HG03103 (cell line): ENCODE results near the gene GPR161.

Experiments used
- ATAC-seq: cut with Tn5 transposase; IDR thresholded peaks from one replicate; pipeline ENCODE4 v1.9.1; 2021; ENCODE audit warnings: low read depth; ENCODE audit not compliant: unreplicated experiment

GPR161 gene

DNA sequence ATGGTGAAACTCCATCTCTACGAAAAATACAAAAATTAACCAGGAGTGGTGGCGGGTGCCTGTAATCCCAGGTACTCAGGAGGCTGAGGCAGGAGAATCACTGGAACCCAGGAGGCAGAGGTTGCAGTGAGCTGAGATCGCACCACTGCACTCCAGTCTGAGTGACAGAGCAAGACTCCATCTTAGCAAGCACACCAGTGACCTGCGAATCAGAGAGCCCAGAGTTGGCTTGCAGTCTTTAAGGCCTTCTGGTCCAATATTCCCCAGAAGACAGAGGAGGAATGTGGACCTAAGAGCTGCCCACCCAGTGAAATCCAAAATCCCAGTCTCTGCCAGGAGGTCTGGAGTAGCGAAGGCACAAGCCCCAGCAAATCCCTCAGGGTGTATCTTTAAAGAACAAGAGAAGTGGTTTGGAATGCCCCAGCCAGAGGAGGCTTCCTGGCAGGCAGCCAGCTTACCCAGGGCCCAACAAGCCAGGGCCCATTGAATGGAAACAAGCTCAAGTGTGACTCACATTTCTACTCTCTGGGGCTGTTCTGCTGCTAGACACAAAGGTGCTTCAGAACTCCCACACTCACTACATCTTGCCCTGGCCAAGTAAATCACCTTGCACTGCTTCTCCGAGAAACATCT is 23.9 kb downstream of the GPR161 start:
- no peak for ATAC-seq

DNA sequence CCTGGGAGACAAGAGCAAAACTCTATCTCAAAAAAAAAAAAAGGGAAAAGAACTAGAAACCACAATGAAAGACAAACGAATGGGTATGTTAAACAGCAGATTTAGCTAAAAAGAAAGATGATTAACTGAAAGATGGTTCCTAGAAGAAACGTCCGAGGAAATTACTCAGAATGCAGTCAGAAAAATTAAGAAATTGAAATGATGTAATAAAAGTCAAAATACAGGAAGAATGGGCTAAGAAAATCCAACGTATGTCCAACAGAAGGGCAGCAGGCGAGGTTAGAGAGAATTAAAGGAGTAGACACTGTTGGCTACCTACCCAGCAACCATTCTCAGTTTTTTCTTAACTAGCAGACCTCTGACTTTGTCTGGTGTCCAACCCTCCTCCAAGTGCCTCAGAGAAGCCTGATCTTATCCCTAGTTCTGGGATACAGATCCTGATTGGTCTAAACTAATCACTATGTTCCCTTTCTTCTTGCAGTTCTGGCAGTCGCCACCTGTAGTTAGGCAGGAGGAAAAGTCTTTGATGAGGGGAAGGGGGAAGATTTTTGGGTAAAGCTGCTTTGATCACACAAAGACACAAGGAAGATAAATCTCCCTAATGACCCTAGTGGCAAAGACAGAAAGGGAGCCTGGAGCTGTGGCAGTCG is 25.7 kb downstream of the GPR161 start:
- no peak for ATAC-seq

DNA sequence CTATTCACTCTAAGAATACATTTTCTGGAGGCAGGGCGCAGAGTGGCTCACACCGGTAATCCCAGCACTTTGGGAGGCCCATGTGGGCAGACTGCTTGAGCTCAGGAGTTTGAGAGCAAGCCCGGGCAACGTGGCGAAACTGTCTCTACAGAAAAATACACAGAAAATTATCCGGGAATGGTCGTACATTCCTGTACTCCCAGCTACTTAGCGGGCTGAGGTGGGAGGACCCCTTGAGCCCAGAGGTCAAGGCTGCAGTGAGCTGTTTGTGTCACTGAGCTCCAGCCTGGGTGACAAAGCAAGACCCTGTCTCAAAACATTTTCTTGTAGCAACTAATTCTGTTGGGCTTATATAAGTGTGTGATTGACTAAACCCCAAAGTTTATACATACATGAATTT is 30.5 kb downstream of the GPR161 start:
- no peak for ATAC-seq

- ATAC-seq = no peak
These were observed 30.9 kb downstream of the GPR161 start for GRCh38 chr1:168105846-168106245.

DNA sequence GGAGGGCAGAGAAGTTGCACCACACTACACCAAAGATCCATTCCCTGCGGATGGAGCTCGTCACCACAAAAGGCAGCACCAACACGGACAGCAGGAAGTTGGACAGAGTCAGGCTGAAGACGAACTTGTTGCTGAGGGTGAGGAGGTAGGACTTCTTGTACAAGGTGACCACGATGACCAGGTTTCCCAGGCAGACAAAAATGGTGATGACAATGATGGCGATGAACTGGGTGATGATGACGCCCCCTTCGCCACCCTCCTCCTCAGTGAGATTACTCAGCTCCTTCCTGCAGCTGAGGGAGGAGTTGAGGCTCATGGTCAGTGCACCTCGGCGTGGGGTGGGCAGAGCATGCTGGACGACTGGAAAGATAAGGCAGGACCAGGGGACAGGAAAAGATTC is 32.2 kb downstream of the GPR161 start:
- no peak for ATAC-seq

DNA sequence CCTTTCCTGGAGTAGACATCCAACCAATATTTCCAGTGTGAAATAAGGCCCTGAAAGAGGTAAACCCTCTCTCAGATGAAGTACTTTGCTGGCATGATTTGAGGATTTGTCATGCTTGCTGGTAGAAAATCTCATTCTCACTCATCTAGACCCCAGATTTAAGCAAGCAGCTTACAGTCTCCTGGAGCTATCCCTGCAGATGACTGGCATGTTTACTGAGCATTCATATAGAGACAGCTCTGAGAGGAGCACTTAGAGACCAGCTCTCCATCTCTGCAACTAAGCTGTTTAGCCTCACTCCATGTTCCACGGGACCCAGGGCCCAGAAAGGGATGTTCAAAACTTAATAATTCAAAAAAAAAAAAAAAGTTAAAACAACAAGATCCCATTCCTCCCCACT is 34.2 kb downstream of the GPR161 start:
- no peak for ATAC-seq

- no peak for ATAC-seq
These were observed 35.4 kb downstream of the GPR161 start for GRCh38 chr1:168101336-168101735.

DNA sequence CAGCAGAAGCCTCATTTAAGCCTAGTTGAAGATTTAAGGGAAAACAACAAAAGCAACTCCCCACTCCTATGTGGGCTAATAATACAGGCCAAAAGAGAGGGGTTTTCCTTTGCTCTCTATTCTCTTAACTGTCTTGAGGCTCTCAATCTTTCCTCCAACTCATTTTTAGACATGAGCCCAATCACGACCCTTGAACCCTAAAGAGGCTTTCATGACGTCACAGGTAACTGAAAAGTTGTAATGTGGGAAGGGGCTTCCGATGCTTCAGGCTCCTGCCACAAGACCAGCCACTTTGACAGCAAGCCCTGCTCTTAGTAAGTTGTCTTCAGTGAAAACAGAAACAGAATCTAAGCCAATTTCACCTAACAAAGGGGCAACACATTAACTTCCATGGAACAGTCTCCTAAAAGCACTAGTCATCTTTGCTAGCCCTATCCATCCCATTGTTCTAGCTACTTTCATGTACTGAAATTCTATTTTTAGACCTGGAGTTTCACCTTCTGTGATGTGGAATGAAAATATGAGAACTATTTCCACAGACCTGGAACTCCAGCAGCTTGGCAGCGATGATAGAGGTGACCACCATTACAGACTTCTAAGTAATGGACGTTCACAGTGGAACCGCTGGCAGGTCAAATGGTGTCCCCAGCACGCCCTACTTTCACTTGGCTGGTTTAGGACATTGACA is 36.3 kb downstream of the GPR161 start:
- ATAC-seq = no peak

- no peak for ATAC-seq
These were observed 37.4 kb downstream of the GPR161 start for GRCh38 chr1:168099337-168099801.

GRCh38 chr1:168098534-168099320 is 38.0 kb downstream of the GPR161 start:
- ATAC-seq = no peak

DNA sequence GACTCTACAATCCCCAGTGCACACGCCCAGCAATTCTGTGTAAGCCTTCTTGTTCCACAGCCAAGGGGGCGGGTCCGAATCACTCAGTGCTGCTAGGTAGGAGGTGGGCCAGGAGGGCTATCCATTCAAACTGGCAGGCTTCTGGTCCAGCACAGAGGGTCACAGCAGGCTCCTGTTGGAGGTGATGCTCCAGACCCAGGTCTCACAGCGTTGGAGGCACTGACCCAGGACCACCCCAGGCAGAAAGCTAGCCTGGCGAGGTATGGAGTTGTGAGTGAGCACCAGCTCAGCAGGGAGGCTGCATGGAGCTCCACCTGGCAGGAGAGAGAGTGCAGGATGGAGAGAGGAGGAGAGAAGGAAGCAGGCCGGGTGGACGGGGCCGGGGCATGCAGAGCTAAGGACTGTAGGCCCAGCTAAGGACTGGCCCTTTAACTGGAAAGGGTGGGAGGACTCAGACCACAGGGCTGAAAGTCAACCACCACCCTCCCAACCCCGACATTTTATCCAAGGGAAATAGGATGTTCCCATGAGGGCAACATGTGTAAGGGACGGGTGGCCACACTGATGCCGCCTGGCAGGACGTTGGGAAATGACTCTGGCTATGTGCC is 38.7 kb downstream of the GPR161 start:
- ATAC-seq = no peak

GRCh38 chr1:168096296-168097165 is 40.2 kb downstream of the GPR161 start:
- ATAC-seq = no peak

DNA sequence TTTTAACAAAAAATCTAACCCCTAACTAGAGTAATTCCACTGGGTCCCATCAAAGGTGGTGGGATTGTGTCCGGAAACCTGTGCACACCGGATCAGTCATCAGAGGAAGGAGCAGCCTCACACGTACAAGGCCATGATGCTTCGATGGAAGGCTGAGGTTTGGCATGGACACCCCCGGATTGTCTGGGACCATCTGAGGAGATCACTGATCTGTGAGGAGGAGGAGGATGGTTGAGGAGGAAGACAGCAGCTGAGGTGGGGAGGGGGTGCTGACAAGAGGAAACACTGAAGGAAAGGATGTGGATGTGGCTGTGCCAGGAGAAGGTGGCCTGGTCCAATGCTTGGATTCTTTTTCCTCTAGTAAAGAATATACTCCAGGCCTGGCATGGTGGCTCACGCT is 41.3 kb downstream of the GPR161 start:
- ATAC-seq = no peak

DNA sequence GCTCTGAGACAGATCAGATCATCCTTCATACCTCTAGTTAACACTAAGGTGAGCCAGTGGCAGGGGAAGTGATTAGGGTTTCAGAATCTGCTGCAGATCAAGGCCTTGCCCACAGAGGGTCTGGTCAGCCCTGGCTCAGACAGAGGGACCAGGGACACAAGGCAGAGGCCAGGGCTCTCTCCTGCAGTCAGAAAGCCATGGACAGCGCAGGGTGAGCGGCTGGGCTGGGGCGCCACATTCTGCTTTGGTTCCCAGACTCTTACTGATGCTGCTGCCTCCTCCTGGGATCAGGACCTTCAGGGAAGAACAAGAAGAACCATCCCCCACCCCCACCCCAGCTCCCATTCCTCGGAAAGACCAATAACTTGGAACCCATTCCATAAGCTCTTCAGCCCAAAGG is 43.1 kb downstream of the GPR161 start:
- ATAC-seq = no peak

GRCh38 chr1:168092566-168093355 is 44.0 kb downstream of the GPR161 start:
- no peak for ATAC-seq

DNA sequence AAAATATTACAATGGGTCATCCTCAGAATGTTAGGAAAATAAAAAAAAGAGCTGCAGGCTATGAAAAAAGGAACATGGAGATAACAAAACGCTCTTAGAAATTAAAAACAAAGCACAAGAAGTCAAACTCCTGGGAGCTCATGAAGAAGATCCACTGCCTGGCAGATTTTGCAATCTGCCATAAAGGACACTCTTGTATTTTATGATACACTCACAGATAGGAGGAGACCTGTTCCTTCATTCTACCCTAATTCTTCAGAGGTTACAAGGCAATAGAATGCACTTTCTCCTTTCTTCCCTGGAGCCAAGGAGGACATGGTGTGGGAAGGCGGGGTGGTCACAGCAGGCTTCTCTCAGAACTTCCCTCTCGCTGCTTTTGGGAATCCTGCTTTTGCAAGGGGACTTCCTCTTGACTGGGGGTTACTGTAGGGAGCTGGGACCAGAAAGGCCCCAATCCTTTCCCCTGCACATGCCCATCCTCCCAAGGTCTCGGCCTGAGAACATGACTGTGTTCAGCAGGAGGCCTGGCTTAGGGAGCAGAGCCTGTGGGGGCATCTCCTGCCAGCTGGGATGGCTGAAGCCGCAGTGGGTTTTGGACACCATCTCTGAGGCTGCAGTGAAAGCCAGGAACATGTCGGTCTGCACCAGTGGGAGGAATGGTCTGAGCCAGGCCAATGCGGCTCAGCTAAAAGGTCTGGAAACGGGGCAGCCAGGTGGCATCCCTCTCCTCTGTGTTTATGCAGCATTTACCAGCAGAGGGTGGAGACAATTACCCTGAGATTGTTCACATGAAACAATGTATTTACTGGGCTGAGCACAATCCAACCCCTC is 44.8 kb downstream of the GPR161 start:
- no peak for ATAC-seq

DNA sequence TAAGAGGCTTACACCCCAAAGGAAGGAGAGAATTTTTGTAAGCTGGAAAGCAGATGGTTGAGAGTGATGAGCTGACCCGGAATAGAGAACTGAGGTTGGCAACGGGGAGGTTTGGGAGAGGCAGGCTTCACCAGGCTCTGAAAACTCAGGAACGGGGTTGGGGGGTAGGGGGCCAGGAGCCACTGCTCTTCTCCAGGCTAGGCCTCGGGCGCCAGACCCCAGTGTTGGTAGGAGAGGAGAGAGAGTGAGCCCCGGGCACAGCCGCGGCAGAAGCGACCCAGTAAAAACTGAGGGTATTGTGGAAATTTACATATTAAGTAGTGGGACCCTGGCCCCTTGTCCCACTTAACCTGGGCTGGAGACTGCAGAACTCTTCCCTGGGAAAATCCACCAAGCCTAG is 45.7 kb downstream of the GPR161 start:
- no peak for ATAC-seq

DNA sequence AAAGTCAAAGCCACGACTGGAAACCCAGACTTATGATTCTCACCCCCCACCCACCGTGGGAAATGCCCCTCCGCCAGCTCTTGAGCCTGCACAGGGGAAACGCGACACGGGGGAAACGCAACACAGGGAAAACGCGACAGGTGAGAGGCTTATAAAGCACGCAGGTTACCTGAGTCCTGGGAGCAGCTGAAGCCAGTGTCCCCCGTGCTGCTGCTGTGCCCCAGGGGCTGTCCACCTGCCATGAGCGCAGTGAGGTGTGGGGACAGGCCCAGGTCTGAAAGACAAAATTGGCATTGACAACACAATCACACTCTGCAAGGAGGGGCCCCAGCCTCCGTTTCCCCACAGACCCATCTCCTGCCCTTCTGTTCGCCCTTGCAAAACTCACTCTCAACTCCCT is 46.3 kb downstream of the GPR161 start:
- ATAC-seq = no peak
